SK-N-SH treated with all-trans-retinoic acid at 6 μM for 48 hours (cell line): Measurements from ENCODE around the gene GAN.

Source experiments
- BACH2 ChIP-seq: fragments of 250-450 bp; sonication (Bioruptor Pico); IDR thresholded peaks from 2 replicates; pipeline ENCODE4 v1.9.0; 2021; ENCODE audit warnings: mild to moderate bottlenecking, borderline replicate concordance
- ISL1 ChIP-seq: fragments of 250-450 bp; sonication (Bioruptor Pico); IDR thresholded peaks from 2 replicates; pipeline ENCODE4 v2.1.2; 2022; ENCODE audit warnings: mild to moderate bottlenecking, moderate library complexity
- RARB ChIP-seq: fragments of 250-450 bp; sonication (Bioruptor Pico); IDR thresholded peaks from 2 replicates; pipeline ENCODE4 v1.8.0; 2021; ENCODE audit warnings: mild to moderate bottlenecking, moderate library complexity
- TCF4 ChIP-seq: fragments of 250-450 bp; sonication (Bioruptor Pico); IDR thresholded peaks from 2 replicates; pipeline ENCODE4 v1.8.0; 2021; ENCODE audit warnings: mild to moderate bottlenecking, moderate library complexity, borderline replicate concordance
- ZFP3 ChIP-seq: fragments of 250-450 bp; sonication (Bioruptor Pico); IDR thresholded peaks from 2 replicates; pipeline ENCODE4 v1.5.0; 2020; ENCODE audit warnings: mild to moderate bottlenecking, moderate library complexity
- ZFP30 ChIP-seq: fragments of 450-650 bp; formaldehyde crosslinking; IDR thresholded peaks from 2 replicates; pipeline ENCODE4 v1.5.0; 2022; ENCODE audit warnings: mild to moderate bottlenecking, moderate library complexity
- ZNF565 ChIP-seq: fragments of 450-650 bp; formaldehyde crosslinking; conservative IDR thresholded peaks from 2 replicates; pipeline ENCODE4 v1.5.0; 2020; ENCODE audit warnings: low read depth, mild to moderate bottlenecking, moderate library complexity
- TF ChIP-seq, protein P1 (sequence below): fragments of 250-450 bp; sonication (Bioruptor Pico); IDR thresholded peaks from 2 replicates; pipeline ENCODE4 v1.8.0; 2020; ENCODE audit warnings: mild to moderate bottlenecking, moderate library complexity, borderline replicate concordance
- TF ChIP-seq, protein P2 (sequence below): fragments of 250-450 bp; sonication (Bioruptor Pico); IDR thresholded peaks from 2 replicates; pipeline ENCODE4 v1.5.1; 2020; ENCODE audit warnings: low read depth, mild to moderate bottlenecking, moderate library complexity
- TF ChIP-seq, protein P3 (sequence below): fragments of 250-450 bp; sonication (Bioruptor Pico); IDR thresholded peaks from 2 replicates; pipeline ENCODE4 v1.5.1; 2021; ENCODE audit warnings: mild to moderate bottlenecking, moderate library complexity
- TF ChIP-seq, protein P4 (sequence below): fragments of 250-450 bp; sonication (Bioruptor Pico); IDR thresholded peaks from 2 replicates; pipeline ENCODE4 v1.5.0; 2020; ENCODE audit warnings: mild to moderate bottlenecking, moderate library complexity

DNA sequence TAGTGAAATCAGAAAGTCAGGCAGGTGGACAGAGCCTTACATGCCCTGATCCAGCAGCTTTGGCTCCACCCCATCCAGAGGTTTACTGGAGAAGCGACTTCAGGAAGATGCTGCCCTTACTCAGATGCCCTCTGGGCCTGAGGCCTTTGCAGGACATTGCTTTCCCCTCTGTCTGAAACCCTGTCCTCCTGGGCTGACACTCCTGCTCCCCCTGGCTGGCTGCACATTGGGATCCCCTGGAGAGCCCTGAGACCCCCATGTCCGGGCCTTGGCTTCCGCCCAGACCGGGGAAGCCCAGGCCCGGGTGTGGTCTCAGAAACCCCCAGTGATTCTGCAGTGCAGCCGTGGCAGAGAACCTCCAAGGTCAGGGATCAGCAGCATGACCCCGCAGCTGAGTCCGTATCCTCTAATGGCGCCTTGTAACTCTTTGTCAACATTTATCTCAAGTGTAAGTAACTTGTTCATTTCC lies 39.7 kb upstream of the GAN start:
- TF ChIP-seq, protein P1, sequence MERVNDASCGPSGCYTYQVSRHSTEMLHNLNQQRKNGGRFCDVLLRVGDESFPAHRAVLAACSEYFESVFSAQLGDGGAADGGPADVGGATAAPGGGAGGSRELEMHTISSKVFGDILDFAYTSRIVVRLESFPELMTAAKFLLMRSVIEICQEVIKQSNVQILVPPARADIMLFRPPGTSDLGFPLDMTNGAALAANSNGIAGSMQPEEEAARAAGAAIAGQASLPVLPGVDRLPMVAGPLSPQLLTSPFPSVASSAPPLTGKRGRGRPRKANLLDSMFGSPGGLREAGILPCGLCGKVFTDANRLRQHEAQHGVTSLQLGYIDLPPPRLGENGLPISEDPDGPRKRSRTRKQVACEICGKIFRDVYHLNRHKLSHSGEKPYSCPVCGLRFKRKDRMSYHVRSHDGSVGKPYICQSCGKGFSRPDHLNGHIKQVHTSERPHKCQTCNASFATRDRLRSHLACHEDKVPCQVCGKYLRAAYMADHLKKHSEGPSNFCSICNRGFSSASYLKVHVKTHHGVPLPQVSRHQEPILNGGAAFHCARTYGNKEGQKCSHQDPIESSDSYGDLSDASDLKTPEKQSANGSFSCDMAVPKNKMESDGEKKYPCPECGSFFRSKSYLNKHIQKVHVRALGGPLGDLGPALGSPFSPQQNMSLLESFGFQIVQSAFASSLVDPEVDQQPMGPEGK: no peak
- TF ChIP-seq, protein P2, sequence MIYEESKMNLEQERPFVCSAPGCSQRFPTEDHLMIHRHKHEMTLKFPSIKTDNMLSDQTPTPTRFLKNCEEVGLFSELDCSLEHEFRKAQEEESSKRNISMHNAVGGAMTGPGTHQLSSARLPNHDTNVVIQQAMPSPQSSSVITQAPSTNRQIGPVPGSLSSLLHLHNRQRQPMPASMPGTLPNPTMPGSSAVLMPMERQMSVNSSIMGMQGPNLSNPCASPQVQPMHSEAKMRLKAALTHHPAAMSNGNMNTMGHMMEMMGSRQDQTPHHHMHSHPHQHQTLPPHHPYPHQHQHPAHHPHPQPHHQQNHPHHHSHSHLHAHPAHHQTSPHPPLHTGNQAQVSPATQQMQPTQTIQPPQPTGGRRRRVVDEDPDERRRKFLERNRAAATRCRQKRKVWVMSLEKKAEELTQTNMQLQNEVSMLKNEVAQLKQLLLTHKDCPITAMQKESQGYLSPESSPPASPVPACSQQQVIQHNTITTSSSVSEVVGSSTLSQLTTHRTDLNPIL (CRISPR knock-in tag): no peak
- no peak for TF ChIP-seq TCF4 (CRISPR knock-in tag)
- TF ChIP-seq ISL1 (CRISPR knock-in tag): no peak
- TF ChIP-seq ZFP3 (CRISPR knock-in tag): no peak
- TF ChIP-seq, protein P3, sequence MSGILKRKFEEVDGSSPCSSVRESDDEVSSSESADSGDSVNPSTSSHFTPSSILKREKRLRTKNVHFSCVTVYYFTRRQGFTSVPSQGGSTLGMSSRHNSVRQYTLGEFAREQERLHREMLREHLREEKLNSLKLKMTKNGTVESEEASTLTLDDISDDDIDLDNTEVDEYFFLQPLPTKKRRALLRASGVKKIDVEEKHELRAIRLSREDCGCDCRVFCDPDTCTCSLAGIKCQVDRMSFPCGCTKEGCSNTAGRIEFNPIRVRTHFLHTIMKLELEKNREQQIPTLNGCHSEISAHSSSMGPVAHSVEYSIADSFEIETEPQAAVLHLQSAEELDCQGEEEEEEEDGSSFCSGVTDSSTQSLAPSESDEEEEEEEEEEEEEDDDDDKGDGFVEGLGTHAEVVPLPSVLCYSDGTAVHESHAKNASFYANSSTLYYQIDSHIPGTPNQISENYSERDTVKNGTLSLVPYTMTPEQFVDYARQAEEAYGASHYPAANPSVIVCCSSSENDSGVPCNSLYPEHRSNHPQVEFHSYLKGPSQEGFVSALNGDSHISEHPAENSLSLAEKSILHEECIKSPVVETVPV (CRISPR knock-in tag): no peak
- no peak for TF ChIP-seq RARB (CRISPR knock-in tag)
- TF ChIP-seq ZNF565 (CRISPR knock-in tag): no peak
- no peak for TF ChIP-seq ZFP30 (CRISPR knock-in tag)
- no peak for TF ChIP-seq BACH2 (CRISPR knock-in tag)
- TF ChIP-seq, protein P4, sequence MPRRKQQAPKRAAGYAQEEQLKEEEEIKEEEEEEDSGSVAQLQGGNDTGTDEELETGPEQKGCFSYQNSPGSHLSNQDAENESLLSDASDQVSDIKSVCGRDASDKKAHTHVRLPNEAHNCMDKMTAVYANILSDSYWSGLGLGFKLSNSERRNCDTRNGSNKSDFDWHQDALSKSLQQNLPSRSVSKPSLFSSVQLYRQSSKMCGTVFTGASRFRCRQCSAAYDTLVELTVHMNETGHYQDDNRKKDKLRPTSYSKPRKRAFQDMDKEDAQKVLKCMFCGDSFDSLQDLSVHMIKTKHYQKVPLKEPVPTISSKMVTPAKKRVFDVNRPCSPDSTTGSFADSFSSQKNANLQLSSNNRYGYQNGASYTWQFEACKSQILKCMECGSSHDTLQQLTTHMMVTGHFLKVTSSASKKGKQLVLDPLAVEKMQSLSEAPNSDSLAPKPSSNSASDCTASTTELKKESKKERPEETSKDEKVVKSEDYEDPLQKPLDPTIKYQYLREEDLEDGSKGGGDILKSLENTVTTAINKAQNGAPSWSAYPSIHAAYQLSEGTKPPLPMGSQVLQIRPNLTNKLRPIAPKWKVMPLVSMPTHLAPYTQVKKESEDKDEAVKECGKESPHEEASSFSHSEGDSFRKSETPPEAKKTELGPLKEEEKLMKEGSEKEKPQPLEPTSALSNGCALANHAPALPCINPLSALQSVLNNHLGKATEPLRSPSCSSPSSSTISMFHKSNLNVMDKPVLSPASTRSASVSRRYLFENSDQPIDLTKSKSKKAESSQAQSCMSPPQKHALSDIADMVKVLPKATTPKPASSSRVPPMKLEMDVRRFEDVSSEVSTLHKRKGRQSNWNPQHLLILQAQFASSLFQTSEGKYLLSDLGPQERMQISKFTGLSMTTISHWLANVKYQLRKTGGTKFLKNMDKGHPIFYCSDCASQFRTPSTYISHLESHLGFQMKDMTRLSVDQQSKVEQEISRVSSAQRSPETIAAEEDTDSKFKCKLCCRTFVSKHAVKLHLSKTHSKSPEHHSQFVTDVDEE (CRISPR knock-in tag): no peak
